ENCODE results near the gene WDR93.

DNA sequence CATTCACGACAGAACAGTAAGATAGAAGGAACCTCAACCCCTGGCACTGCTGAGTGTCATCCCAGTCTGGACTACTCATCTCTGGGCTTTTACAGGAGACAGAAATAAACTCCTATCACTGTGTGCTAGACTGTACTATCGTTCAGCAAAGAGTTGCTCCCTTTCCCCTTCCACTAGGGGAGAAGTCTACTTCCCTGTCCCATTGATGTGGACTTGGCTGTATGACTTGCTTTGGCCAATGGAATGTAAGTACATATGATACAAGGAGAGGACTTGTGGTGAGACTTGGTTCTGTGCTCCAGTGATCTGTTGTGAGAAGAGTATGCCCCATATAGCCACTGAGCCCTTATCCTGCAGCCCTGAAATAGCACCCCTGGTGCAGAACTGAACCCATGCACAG is 30.1 kb upstream of the WDR93 start:
- no peak for TF ChIP-seq POLR2A (IDR thresholded peaks at IDR 0.05; ENCODE audit: low read depth, low read length)
- no peak for TF ChIP-seq TAF1 (IDR thresholded peaks at IDR 0.05; ENCODE audit: borderline replicate concordance, low read depth, low read length)
- no peak for TF ChIP-seq POLR2AphosphoS5 (IDR thresholded peaks at IDR 0.05; ENCODE audit: low read depth, low read length)
